IMR-90 (cell line): Measurements from ENCODE around the gene GARNL3. TPM values are rescaled to one million over a fixed set of nuclear protein-coding genes. Genes with fewer than 3 reads are reported as not detected.

Source experiments
- ATAC-seq: fragments of 200-7000 bp; cut with Tn5 transposase; 2 replicates; pipeline ENCODE4 v1.9.1; 2020; ENCODE audit warnings: low read depth, mild to moderate bottlenecking, moderate library complexity
- BruUV-seq: library from RNA; stranded (reverse); fragments of 400-500 nt; replicated peaks from 2 replicates; lab custom pipeline; 2021; lab: Mats Ljungman, UMichigan
- CTCF ChIA-PET: fragments of 300-600 bp; formaldehyde crosslinking; extraction: SDS; loops from one replicate; lab custom pipeline; 2021; ENCODE audit warnings: antibody characterized with exemption; lab: Yijun Ruan, JAX
- POLR2A ChIA-PET: fragments of 300-600 bp; sonication (Branson Sonifier 250); formaldehyde crosslinking; loops from one replicate; lab custom pipeline; 2022; ENCODE audit warnings: antibody characterized with exemption; ENCODE audit not compliant: unreplicated experiment; lab: Charles Lee
- DNase-seq: peaks from one replicate; pipeline ENCODE4 v3.0.0; 2013
- H2AFZ ChIP-seq: replicated peaks from 2 replicates; pipeline ENCODE3; 2013; ENCODE audit warnings: low read length, mild to moderate bottlenecking; ENCODE audit not compliant: poor library complexity
- H2AK5ac ChIP-seq: 2 replicates; pipeline ENCODE4 v1.6.1; 2013; ENCODE audit warnings: low read depth, low read length, inconsistent platforms
- H2AK9ac ChIP-seq: replicated peaks from 2 replicates; pipeline ENCODE3; 2013; ENCODE audit warnings: mild to moderate bottlenecking, low read depth, low read length, moderate library complexity; ENCODE audit not compliant: poor library complexity
- H2BK120ac ChIP-seq: 2 replicates; pipeline ENCODE4 v1.6.1; 2013; ENCODE audit warnings: low read depth, low read length, inconsistent platforms
- H2BK15ac ChIP-seq: 3 replicates; pipeline ENCODE4 v1.6.1; 2013; ENCODE audit warnings: low read depth, low read length, inconsistent platforms
- H2BK20ac ChIP-seq: 2 replicates; pipeline ENCODE4 v1.6.1; 2013; ENCODE audit warnings: low read depth, mild to moderate bottlenecking, inconsistent platforms, low read length, moderate library complexity
- H2BK5ac ChIP-seq: 2 replicates; pipeline ENCODE4 v1.6.1; 2013; ENCODE audit warnings: mild to moderate bottlenecking, low read depth, low read length, inconsistent platforms; ENCODE audit not compliant: poor library complexity, severe bottlenecking
- H3K14ac ChIP-seq: replicated peaks from 2 replicates; pipeline ENCODE4 v1.6.1; 2013; ENCODE audit warnings: low read depth, low read length, inconsistent platforms
- H3K18ac ChIP-seq: 2 replicates; pipeline ENCODE4 v1.6.1; 2013; ENCODE audit warnings: low read depth, low read length, control low read depth
- H3K23ac ChIP-seq: 2 replicates; pipeline ENCODE4 v1.6.1; 2013; ENCODE audit warnings: low read depth, low read length, inconsistent platforms
- H3K27ac ChIP-seq: 2 replicates; pipeline ENCODE4 v1.5.1; 2013; ENCODE audit warnings: mild to moderate bottlenecking, control low read depth, low read length; ENCODE audit not compliant: insufficient read depth
- H3K27me3 ChIP-seq: 2 replicates; pipeline ENCODE4 v1.6.1; 2013; ENCODE audit warnings: low read length; ENCODE audit not compliant: control insufficient read depth, insufficient read depth
- H3K36me3 ChIP-seq: 2 replicates; pipeline ENCODE4 v1.6.1; 2013; ENCODE audit warnings: low read length, mixed read lengths; ENCODE audit not compliant: control insufficient read depth, insufficient read depth
- H3K4ac ChIP-seq: 2 replicates; pipeline ENCODE4 v1.6.1; 2013; ENCODE audit warnings: low read depth, low read length, inconsistent platforms
- H3K4me1 ChIP-seq: 2 replicates; pipeline ENCODE4 v1.6.1; 2013; ENCODE audit warnings: low read length, mixed read lengths; ENCODE audit not compliant: control insufficient read depth, insufficient read depth
- H3K4me2 ChIP-seq: 2 replicates; pipeline ENCODE4 v1.6.1; 2013; ENCODE audit warnings: low read depth, mild to moderate bottlenecking, control low read depth, low read length, moderate library complexity
- H3K4me3 ChIP-seq: 2 replicates; pipeline ENCODE4 v1.5.1; 2013; ENCODE audit warnings: low read depth, mild to moderate bottlenecking, control low read depth, low read length, moderate library complexity; ENCODE audit not compliant: insufficient read depth
- H3K56ac ChIP-seq: 2 replicates; pipeline ENCODE4 v1.6.1; 2013; ENCODE audit warnings: low read length, inconsistent platforms; ENCODE audit not compliant: insufficient read depth; ENCODE audit errors: extremely low read depth
- H3K79me1 ChIP-seq, 2 experiments: 2 replicates each; pipeline ENCODE4 v1.6.1; 2013; ENCODE audit warnings: low read length in 2 of 2, inconsistent platforms in 1 of 2, low read depth in 1 of 2
- H3K9ac ChIP-seq: 2 replicates; pipeline ENCODE4 v1.6.1; 2013; ENCODE audit warnings: low read depth, low read length, control low read depth
- H3K9me1 ChIP-seq: 2 replicates; pipeline ENCODE4 v1.6.1; 2013; ENCODE audit warnings: low read length, inconsistent platforms; ENCODE audit not compliant: insufficient read depth
- H3K9me3 ChIP-seq: 2 replicates; pipeline ENCODE4 v1.6.1; 2013; ENCODE audit warnings: low read length; ENCODE audit not compliant: control insufficient read depth, insufficient read depth
- H4K20me1 ChIP-seq: 2 replicates; pipeline ENCODE4 v1.6.1; 2013; ENCODE audit warnings: low read length, inconsistent platforms; ENCODE audit not compliant: insufficient read depth
- H4K5ac ChIP-seq: 2 replicates; pipeline ENCODE4 v1.6.1; 2013; ENCODE audit warnings: mild to moderate bottlenecking, low read depth, low read length, control low read depth
- H4K8ac ChIP-seq, 2 experiments: 2 replicates each; pipeline ENCODE4 v1.6.1; 2013; ENCODE audit warnings: low read depth in 2 of 2, low read length in 2 of 2, control low read depth in 1 of 2, inconsistent platforms in 1 of 2
- H4K91ac ChIP-seq: 2 replicates; pipeline ENCODE4 v1.6.1; 2013; ENCODE audit warnings: low read depth, low read length, inconsistent platforms; ENCODE audit not compliant: insufficient read depth
- CTCF ChIP-seq: conservative IDR thresholded peaks from 2 replicates; pipeline ENCODE4 v1.5.1; 2012; ENCODE audit warnings: mild to moderate bottlenecking, low read depth, low read length, improper control_type of control experiment
- FOS ChIP-seq: fragments of 150-350 bp; IDR thresholded peaks from 2 replicates; pipeline ENCODE4 v1.6.1; 2016; ENCODE audit warnings: low read depth, low read length
- NFE2L2 ChIP-seq: fragments of 150-350 bp; IDR thresholded peaks from 2 replicates; pipeline ENCODE4 v1.6.1; 2016; ENCODE audit warnings: low read depth, mild to moderate bottlenecking, low read length
- RFX5 ChIP-seq: IDR thresholded peaks from 2 replicates; pipeline ENCODE4 v1.8.0; 2012; ENCODE audit warnings: low read depth, mild to moderate bottlenecking, low read length, moderate library complexity
- WGBS, 2 experiments: methylation state at CpG; one replicate each; pipeline versions ENCODE4 v1.1.5 to v1.1.7; 2013; ENCODE audit warnings: missing lambda C conversion rate in 2 of 2; ENCODE audit not compliant: insufficient read length in 1 of 2; ENCODE audit errors: extremely low coverage in 2 of 2; 5-methylcytosine and 5-hydroxymethylcytosine counted together
- dilution Hi-C: fragments of 300-500 bp; cut with HindIII; formaldehyde crosslinking; loops from one replicate; pipeline ENCODE4 v1.14.3; 2018; ENCODE audit warnings: low sequenced_read_pairs; ENCODE audit not compliant: unreplicated experiment
- in situ Hi-C: fragments of 300-500 bp; cut with MboI; formaldehyde crosslinking; loops from 3 replicates; pipeline ENCODE4 v1.14.3; 2019; ENCODE audit warnings: low sequenced_read_pairs, inconsistent platforms, mixed read lengths
- intact Hi-C: fragments of 100-400 bp; cut with micrococcal nuclease; formaldehyde crosslinking; loops from 2 replicates; pipeline ENCODE4 v1.10.0; 2022
- polyA plus RNA-seq, 3 experiments: library from polyadenylated mRNA; depleted of rRNA; stranded (reverse); fragments of >200 nt; gene quantifications; 2 replicates each; pipeline ENCODE4 v1.2.3, GENCODE V29; 2012; ENCODE audit warnings: low replicate concordance in 1 of 3
- total RNA-seq: library from RNA; depleted of rRNA; stranded (reverse); fragments of >200 nt; gene quantifications from 2 replicates; pipeline ENCODE4 v1.2.3, GENCODE V29; 2012

The GARNL3 gene
- total and polyA plus RNA-seq, 2 of the 4 experiments (the other 2 are of a cell fraction): 1.9 to 5.0 TPM

GRCh38 chr9:127292415-127292814, 27.8 kb downstream of the GARNL3 start:
- Histone ChIP-seq H4K91ac (no peak overlapping the region), H4K5ac (no peak overlapping the region), H3K4me1 (no peaks in the 10 kb centered on the region), H3K23ac (no peak overlapping the region), H3K36me3 (no peaks in the 10 kb centered on the region), H3K79me1 (no peaks in the 10 kb centered on the region), H3K4me3 (no peak overlapping the region), H3K9ac (no peak overlapping the region), H3K4ac (no peak overlapping the region), H3K27ac (no peak overlapping the region), H4K20me1 (no peaks in the 10 kb centered on the region), H3K9me3 (no peaks in the 10 kb centered on the region), H2AK5ac (no peak overlapping the region), H3K18ac (no peak overlapping the region), H3K27me3 (no peaks in the 10 kb centered on the region; the same call in 1 of the 2 replicates), H3K4me2 (no peak overlapping the region), H2AFZ (no peak overlapping the region), H2BK5ac (no peak overlapping the region), H4K8ac (no peak overlapping the region), H3K9me1 (no peaks in the 10 kb centered on the region), H2AK9ac (no peak overlapping the region), H2BK120ac (no peak overlapping the region), H3K14ac (no peak overlapping the region), H2BK20ac (no peak overlapping the region), H3K56ac (no peak overlapping the region), H2BK15ac (no peak overlapping the region)
- POLR2A ChIA-PET: no interaction called here
- dilution Hi-C loops: no loop called here
- in situ Hi-C loops: no loop called here
- DNase-seq: no peak
- intact Hi-C loops: no loop called here
- no peak for TF ChIP-seq FOS
- no peak for TF ChIP-seq RFX5
- TF ChIP-seq NFE2L2: no peak
- TF ChIP-seq CTCF: no peak
- CTCF ChIA-PET: no interaction called here
- no peak for ATAC-seq
- BruUV-seq: no TSS peak
- 90% methylated on average over 2 of the region's 4 CpGs; no CpG with 5 or more reads in 1 of the 2 experiments for WGBS, 2 experiments
